Mesendoderm (in vitro differentiated cells): ENCODE results near the gene ALPK1.
"Not testable (repeated sequence)": the region's sequence is repeated elsewhere in the genome, so short reads cannot be mapped to it uniquely, and the experiment has no call there.

ENCODE experiments used
- DNase-seq: peaks from one replicate; pipeline ENCODE4 v3.0.0; 2013
- H2AK5ac ChIP-seq: 2 replicates; pipeline ENCODE4 v1.6.1; 2013; ENCODE audit warnings: low read length, inconsistent platforms
- H2BK120ac ChIP-seq: 2 replicates; pipeline ENCODE4 v1.6.1; 2013; ENCODE audit warnings: low read depth, mild to moderate bottlenecking, low read length, moderate library complexity, mixed read lengths
- H2BK15ac ChIP-seq: replicated peaks from 2 replicates; pipeline ENCODE4 v1.6.1; 2013; ENCODE audit warnings: low read depth, mild to moderate bottlenecking, moderate library complexity
- H2BK5ac ChIP-seq: 2 replicates; pipeline ENCODE4 v1.6.1; 2013; ENCODE audit warnings: low read length, inconsistent platforms
- H3K18ac ChIP-seq: 2 replicates; pipeline ENCODE4 v1.6.1; 2013; ENCODE audit warnings: mild to moderate bottlenecking, low read length, mixed read lengths
- H3K23ac ChIP-seq: one replicate; pipeline ENCODE4 v1.6.1; 2013; ENCODE audit warnings: low read length
- H3K27ac ChIP-seq: 2 replicates; pipeline ENCODE4 v1.5.1; 2013; ENCODE audit warnings: low read depth, mild to moderate bottlenecking, inconsistent platforms, low read length, moderate library complexity
- H3K27me3 ChIP-seq: 2 replicates; pipeline ENCODE4 v1.6.1; 2013; ENCODE audit warnings: low read length, control low read depth, mild to moderate bottlenecking, inconsistent platforms; ENCODE audit not compliant: insufficient read depth, poor library complexity
- H3K36me3 ChIP-seq: 2 replicates; pipeline ENCODE4 v1.6.1; 2013; ENCODE audit warnings: low read length, inconsistent platforms; ENCODE audit not compliant: control insufficient read depth, insufficient read depth
- H3K4ac ChIP-seq: one replicate; pipeline ENCODE4 v1.6.1; 2013; ENCODE audit warnings: low read depth, mild to moderate bottlenecking, low read length, moderate library complexity
- H3K4me1 ChIP-seq: 2 replicates; pipeline ENCODE4 v1.6.1; 2013; ENCODE audit warnings: low read depth, low read length, inconsistent platforms; ENCODE audit not compliant: control insufficient read depth
- H3K4me2 ChIP-seq: 2 replicates; pipeline ENCODE4 v1.6.1; 2013; ENCODE audit warnings: low read length
- H3K4me3 ChIP-seq: 2 replicates; pipeline ENCODE4 v1.5.1; 2013; ENCODE audit warnings: mild to moderate bottlenecking, low read length
- H3K56ac ChIP-seq: one replicate; pipeline ENCODE4 v1.6.1; 2013; ENCODE audit warnings: low read length
- H3K79me1 ChIP-seq: 2 replicates; pipeline ENCODE4 v1.6.1; 2013; ENCODE audit warnings: low read length, inconsistent platforms
- H3K79me2 ChIP-seq: 2 replicates; pipeline ENCODE4 v1.6.1; 2013; ENCODE audit warnings: mild to moderate bottlenecking, low read length; ENCODE audit not compliant: control insufficient read depth, insufficient read depth
- H3K9ac ChIP-seq: 2 replicates; pipeline ENCODE4 v1.6.1; 2013; ENCODE audit warnings: low read length, inconsistent platforms
- H4K5ac ChIP-seq: one replicate; pipeline ENCODE4 v1.6.1; 2013; ENCODE audit warnings: low read length
- H4K8ac ChIP-seq: one replicate; pipeline ENCODE4 v1.6.1; 2013; ENCODE audit warnings: low read depth, mild to moderate bottlenecking, control low read depth, low read length, moderate library complexity
- WGBS: extraction: QIAGEN DNeasy Blood & Tissue Kit; methylation state at CpG from one replicate; pipeline ENCODE4 v1.1.7; 2013; ENCODE audit warnings: low lambda C conversion rate, missing lambda C conversion rate; ENCODE audit not compliant: insufficient coverage; ENCODE audit errors: extremely low coverage; 5-methylcytosine and 5-hydroxymethylcytosine counted together

ALPK1 gene

DNA sequence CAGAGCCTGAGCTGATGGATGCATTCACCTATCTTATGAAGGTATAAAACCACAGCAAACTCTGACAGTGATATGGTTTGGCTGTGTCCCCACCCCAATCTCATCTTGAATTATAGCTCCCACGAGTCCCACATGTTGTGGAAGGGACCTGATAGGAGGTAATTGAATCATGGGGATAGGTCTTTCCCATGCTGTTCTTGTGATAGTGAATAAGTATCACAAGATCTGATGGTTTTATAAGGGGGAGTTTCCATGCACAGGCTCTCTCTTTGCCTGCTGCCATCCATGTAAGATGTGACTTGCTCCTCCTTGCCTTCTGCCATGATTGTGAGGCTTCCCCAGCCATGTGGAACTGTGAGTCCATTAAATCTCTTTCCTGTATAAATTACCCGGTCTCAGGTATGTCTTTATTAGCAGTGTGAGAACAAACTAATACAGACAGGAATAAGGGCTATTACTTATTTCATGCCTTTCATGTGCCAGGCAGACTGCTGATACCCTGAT, 15.2 kb upstream of the ALPK1 start:
- H3K4me1 ChIP-seq, H3K27ac ChIP-seq, H3K4me3 ChIP-seq, H2BK5ac ChIP-seq, H2BK120ac ChIP-seq, H4K8ac ChIP-seq, H3K79me1 ChIP-seq, H3K36me3 ChIP-seq, H3K23ac ChIP-seq, H3K56ac ChIP-seq, H3K4me2 ChIP-seq, H3K18ac ChIP-seq, H4K5ac ChIP-seq, H3K4ac ChIP-seq, H3K9ac ChIP-seq, DNase-seq, H2AK5ac ChIP-seq, H2BK15ac ChIP-seq, H3K27me3 ChIP-seq, H3K79me2 ChIP-seq: not testable (repeated sequence)
- no CpG with 5 or more reads among the region's 2 CpGs for WGBS

DNA sequence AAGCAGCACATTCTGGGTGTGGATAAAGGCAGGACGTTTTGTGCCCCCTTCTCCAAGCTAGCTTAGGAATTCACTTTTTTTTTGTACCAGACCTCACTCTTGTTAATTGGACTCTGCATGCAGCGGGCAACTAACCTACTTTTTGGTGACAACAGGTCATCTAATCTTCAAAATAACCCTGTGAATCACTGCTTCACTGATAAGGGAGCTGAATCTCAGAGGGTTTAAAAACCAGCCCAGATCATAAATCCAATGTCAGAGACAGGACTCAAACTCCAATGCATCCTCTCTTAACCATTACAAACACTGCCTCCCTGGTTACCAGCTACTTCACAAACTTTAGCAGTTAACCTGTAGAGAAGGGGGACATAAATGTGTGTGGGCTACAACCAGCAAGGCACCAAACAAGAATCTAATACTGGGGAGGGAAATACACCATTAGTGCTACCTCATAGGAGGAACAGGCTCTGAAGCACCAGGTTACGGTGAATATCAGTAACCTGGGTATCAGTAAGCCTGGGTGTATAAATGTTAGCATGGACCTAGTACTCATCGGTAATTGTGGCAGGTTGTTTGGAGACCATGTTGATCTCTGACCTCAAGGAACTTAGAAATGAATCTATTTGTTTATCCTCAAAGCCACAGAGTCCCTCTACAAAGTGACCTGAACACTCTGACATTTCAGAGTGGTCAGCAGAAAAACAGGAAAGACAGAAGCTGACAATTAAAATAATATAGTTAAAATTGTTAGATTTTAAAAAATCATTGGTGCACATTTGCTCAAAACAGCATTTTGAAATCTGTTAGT, 14.1 kb upstream of the ALPK1 start:
- Histone ChIP-seq H3K79me1 (no peaks in the 10 kb centered on the region), H3K79me2 (no peaks in the 10 kb centered on the region), H3K9ac (no peak overlapping the region), H2AK5ac (no peak overlapping the region), H3K23ac (no peak overlapping the region), H2BK5ac (no peak overlapping the region), H2BK120ac (no peak overlapping the region), H4K8ac (no peak overlapping the region), H3K56ac (no peak overlapping the region), H3K36me3 (no peaks in the 10 kb centered on the region), H2BK15ac (no peak overlapping the region), H3K4me3 (no peak overlapping the region), H3K27ac (no peak overlapping the region), H4K5ac (no peak overlapping the region), H3K4me2 (no peak overlapping the region), H3K27me3 (no peaks in the 10 kb centered on the region), H3K4me1 (no peaks in the 10 kb centered on the region), H3K4ac (no peak overlapping the region), H3K18ac (no peak overlapping the region)
- no peak for DNase-seq
- WGBS = no CpG with 5 or more reads among the region's 4 CpGs

DNA sequence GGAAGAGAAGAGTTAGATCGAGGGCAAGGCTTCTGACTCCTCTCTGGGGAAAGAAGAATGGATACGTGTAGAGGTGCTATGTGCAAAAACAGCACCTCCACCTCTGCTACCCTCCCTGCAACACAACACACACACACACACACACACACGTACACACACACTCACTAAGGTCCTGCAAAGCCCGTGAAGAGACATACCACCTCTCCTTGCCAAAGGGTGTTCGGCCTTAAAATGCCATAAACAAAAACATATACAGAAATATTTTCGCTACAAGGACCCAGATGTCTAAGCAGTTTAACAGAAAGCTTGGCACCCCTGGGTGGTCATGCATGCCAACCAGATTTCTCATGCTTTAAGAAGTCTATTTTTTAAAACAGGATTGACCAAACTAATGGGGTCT, 13.0 kb upstream of the ALPK1 start:
- H4K8ac ChIP-seq = no peak overlapping the region
- H2BK15ac ChIP-seq = no peak overlapping the region
- no peak overlapping the region for H3K4me2 ChIP-seq
- no peaks in the 10 kb centered on the region for H3K36me3 ChIP-seq
- no peak overlapping the region for H4K5ac ChIP-seq
- DNase-seq = no peak
- no peaks in the 10 kb centered on the region for H3K4me1 ChIP-seq
- no peak overlapping the region for H3K23ac ChIP-seq
- H2BK120ac ChIP-seq = no peak overlapping the region
- no peak overlapping the region for H3K18ac ChIP-seq
- no peak overlapping the region for H3K56ac ChIP-seq
- H3K4me3 ChIP-seq = no peak overlapping the region
- WGBS = no CpG with 5 or more reads among the region's 6 CpGs
- no peak overlapping the region for H3K27ac ChIP-seq
- no peaks in the 10 kb centered on the region for H3K79me2 ChIP-seq
- no peaks in the 10 kb centered on the region for H3K79me1 ChIP-seq
- H2BK5ac ChIP-seq = no peak overlapping the region
- H2AK5ac ChIP-seq = no peak overlapping the region
- H3K9ac ChIP-seq = no peak overlapping the region
- H3K4ac ChIP-seq = no peak overlapping the region
- no peaks in the 10 kb centered on the region for H3K27me3 ChIP-seq

DNA sequence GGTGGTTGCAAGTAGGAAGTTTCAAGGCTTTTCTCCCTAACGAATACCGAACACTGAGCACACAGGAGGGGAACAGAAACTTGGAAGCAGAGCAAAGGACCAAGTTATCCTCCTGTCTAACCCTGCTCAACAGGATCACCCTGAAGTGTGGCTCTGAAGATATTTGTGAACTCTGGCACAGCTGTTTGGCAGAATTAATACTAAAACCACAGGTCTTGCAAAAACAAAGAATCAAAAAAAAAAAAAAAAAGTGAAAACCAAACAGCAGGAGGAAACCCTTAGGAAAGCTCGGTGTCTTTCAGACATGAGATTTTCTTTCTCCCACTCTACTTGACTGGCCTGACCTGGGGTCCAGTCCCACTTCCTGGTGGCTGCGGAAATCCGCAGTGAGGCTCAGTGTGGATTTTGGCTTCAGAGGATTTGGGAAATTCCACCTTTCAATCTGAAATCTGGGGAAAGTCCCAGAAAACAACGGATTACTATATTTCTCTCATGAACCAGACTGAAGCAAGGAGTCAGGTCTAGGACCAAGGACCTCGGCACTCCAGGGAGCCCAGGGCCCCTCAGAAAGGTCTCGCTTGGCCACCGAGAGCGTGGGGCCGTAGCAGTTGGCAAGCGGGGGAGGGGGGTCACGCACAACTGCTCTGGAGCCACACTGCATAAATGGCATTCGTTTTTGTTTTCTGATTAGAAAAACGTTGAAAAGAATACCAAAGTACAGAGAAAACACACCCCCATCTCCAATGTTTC, 12.3 kb upstream of the ALPK1 start:
- Histone ChIP-seq H3K9ac (peak overlapping the region; percentile 80), H2BK120ac (no peak overlapping the region), H4K5ac (no peak overlapping the region), H3K4me1 (no peaks in the 10 kb centered on the region), H3K36me3 (no peaks in the 10 kb centered on the region), H3K79me2 (no peaks in the 10 kb centered on the region), H3K56ac (peak overlapping the region; percentile 81), H2AK5ac (no peak overlapping the region), H3K18ac (peak overlapping the region; percentile 45), H3K23ac (no peak overlapping the region), H3K27ac (no peak overlapping the region), H2BK15ac (peak overlapping the region; percentile 46), H3K4me3 (peak overlapping the region; percentile 53), H3K79me1 (no peaks in the 10 kb centered on the region), H3K4me2 (peak overlapping the region; percentile 63), H3K4ac (no peak overlapping the region), H4K8ac (peak overlapping the region; percentile 77), H2BK5ac (no peak overlapping the region), H3K27me3 (no peaks in the 10 kb centered on the region)
- no peak for DNase-seq
- no CpG with 5 or more reads among the region's 15 CpGs for WGBS

DNA sequence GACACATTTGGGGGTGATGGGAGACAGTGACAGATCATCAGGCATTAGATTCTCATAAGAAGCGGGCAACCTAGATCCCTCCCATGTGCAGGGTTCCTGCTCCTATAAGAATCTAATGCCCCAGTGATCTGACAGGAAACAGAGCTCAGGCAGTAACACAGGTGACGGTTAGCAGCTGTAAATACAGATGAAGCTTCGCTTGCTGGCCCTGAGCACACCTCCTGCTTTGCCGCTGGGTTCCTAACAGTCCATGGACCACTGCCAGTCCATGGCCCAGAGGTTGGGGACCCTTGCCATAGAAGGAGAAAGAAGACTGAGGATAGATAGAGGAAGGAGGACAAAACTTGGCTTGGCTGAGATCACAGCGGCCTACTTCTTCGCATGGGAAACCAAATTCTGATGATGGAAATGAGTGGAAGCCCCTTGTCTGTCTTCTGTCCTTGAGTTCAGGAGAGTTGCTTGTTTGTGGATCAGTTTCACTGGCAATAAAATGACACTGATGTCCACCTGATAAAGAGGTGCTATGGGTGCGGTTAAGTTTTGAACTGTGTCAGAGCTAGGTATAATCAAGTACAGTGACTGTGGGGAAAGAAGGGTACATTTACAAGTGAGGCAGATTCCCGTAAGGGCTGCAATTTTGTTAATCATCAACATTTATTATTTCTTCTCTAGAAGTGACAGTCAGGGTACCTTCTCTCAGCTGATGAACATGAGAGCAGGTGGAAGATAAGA, 9.7 kb upstream of the ALPK1 start:
- Histone ChIP-seq H3K4me1 (no peaks in the 10 kb centered on the region), H3K36me3 (no peaks in the 10 kb centered on the region), H3K27me3 (no peaks in the 10 kb centered on the region), H2BK120ac (no peak overlapping the region), H3K4ac (no peak overlapping the region), H3K9ac (no peak overlapping the region), H3K79me2 (no peaks in the 10 kb centered on the region), H3K4me2 (no peak overlapping the region), H2BK5ac (no peak overlapping the region), H3K56ac (no peak overlapping the region), H2BK15ac (no peak overlapping the region), H3K4me3 (no peak overlapping the region), H3K79me1 (no peaks in the 10 kb centered on the region), H4K5ac (no peak overlapping the region), H3K23ac (no peak overlapping the region), H4K8ac (no peak overlapping the region), H2AK5ac (no peak overlapping the region), H3K18ac (no peak overlapping the region), H3K27ac (no peak overlapping the region)
- DNase-seq = no peak
- WGBS = no CpG with 5 or more reads among the region's 8 CpGs
